ENCODE results near the gene TBP.
"Not testable (repeated sequence)": the region's sequence is repeated elsewhere in the genome, so short reads cannot be mapped to it uniquely, and the experiment has no call there.

Gene TBP

GRCh38 chr6:170536671-170537070, 17.5 kb upstream of the TBP start:
- no peak for DNase-seq

- no peak for DNase-seq
Measured at GRCh38 chr6:170537329-170537728, 16.8 kb upstream of the TBP start.

DNA sequence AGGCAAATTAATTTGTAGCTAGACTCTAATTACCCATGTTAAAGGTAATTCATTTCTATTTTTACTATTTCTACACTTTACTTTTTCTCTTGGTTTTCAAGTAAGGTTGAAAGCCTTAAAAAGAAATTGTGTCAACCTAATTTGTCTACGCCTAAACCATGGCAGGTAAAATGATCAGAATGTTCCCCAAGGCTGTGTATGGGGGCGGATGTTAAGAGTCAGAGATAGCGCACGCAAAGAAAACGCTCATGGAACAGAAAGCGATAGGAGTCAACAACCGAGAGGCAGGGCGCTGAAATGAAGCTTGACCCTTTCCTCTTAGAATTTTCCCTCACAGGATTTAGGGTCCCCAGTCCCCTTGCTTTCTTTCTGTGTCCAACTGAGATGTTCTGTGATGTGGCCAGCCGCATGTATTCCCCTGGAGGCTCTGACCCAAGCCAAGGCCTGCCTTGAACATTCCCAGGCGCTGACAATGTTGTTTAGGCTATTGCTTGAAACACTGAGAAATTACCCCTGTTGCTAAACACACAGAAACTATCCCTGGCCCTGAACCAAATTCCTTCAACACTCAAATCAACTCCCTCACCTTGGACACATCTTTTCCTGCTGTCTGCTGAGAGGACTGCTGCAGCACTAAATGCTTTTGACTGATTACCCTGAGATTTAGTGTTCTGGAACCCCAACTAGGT, 12.0 kb upstream of the TBP start:
- DNase-seq = no peak

DNA sequence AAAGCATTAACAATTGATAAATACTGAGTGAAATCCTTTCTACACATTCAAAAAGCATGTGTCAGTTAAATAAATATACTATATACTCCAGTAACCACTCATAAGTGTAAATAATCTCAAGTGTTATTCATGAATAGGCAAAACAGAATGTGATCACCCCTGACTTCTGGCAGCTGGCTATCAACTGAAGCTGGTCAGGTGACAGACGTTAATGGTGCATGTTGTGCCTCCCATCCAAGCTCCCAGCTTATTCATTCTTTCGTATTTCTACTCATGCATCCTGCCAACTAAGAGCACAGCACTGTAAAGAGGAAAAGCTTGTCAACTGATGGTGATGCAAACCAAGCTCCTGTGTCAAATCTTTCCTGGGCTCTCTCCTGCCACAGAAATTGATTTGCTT, 8.8 kb upstream of the TBP start:
- no peak for DNase-seq

- DNase-seq = peak; percentile 96
Measured at GRCh38 chr6:170552765-170553533, 1.2 kb upstream of the TBP start, which contains the start of gene PSMB1. Gene PSMB1 (minus strand): TSS chr6:170553307. CDS start chr6:170553242, 65 bp downstream.

- DNase-seq = no peak
Measured at GRCh38 chr6:170553534-170554012, 596 bp upstream of the TBP start.

DNA sequence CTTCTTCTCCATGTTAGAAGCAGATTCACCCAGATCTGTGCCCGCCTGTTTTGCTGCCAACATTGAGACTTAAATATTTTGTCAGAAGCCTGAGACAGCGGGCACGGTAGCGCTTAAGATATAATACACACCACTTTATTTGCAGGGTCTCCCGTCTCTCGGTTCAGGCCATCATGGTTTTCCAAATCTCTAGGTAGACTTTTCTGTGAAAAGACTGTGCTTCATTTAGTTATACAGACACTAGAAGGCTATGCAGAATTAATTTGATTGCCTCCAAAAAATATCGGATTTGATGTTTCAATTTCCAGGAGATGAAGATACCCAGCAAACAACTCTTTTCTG, 598 bp downstream of the TBP start:
- DNase-seq = peak; percentile 1

- no peak for DNase-seq
Measured at GRCh38 chr6:170555305-170555704, 1.1 kb downstream of the TBP start.

DNA sequence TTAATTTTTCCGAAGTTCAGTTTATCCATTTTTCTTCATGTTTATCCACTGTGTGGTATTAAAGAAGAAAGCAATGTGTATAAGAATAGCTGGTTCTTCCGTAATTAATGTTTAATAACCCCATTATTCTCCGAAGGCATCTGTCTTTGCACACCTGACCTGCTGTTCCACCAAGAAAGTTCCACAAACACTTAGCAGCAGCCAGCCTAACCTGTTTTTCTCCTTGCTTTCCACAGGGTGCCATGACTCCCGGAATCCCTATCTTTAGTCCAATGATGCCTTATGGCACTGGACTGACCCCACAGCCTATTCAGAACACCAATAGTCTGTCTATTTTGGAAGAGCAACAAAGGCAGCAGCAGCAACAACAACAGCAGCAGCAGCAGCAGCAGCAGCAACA, 7.4 kb downstream of the TBP start:
- DNase-seq = no peak

DNA sequence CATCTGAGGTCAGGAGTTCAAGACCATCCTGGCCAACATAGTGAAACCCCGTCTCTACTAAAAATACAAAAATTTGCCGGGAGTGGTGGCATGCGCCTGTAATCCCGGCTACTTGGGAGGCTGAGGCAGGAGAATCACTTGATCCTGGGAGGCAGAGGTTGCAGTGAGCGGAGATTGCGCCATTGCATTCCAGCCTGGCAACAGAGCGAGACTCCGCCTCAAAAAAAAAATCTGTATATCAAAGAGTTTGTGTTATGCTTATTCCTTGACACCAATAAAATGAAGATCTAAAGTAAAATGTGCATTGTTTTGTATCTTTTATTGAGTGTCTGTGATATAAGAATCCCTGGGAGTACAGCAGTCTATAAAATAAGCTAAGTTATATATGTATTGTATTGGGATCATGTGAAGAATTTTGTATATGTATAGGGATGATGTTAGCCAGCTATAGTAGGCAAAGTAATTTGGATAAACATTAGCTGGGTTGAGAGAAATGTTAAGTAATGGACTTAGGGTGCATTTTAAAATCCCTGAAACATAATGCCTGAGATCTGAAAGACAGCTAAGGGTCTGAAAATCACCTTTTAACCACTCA, 10.9 kb downstream of the TBP start:
- DNase-seq = no peak

DNA sequence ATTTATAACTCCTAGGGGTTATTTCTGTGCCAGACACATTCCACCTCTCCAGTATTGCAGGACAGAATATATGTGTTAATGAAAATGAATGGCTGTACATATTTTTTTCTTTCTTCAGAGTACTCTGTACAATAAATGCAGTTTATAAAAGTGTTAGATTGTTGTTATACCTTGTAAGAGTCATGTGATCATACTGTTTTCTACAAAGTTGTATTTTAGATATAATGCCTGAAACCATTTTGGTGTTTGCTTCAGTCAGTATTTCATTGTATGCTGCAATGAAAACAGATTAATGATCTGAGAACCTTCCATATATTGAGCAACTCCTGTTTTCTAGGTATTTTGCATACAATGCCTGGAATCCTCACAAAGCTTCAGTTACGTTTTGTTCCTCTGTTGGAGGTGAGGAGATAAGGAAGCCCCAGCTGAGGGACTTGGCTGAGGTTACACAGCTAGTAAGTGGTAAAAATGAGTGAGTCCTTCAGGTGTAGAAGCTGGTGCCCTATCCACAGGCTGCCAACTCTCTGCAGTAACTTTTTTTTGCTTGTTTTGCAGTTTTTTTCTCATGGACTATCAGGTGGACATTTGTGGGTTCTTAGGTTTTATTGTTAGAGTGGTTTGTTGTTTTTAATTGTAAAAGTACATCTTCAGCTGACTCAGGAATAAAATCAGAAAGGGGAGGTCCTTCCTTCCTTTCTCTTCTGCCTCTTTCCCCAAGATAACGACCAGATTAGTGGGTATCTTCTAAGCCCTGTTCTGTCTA, 18.7 kb downstream of the TBP start:
- no peak for DNase-seq

DNA sequence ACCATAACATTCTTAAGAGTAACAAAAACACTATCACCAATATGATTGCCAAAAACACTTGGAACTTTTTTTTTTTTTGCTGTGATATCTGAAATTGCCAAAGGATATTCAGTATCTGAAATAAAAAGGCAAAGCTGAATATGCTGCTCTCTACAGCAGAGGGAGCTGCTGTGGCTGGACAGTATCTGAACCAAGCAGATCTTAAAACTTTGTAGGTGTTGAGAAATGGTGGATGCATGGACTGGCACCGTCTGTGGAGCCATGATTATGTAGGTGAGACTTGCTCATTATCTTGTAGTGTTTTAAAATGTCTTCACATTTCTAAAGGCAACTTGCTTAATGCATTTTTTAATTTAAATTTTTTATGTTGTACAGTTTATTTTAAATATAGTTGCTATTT, 21.1 kb downstream of the TBP start:
- DNase-seq = no peak

- DNase-seq = no peak
Measured at GRCh38 chr6:170578909-170579308, 24.7 kb downstream of the TBP start.

GRCh38 chr6:170583756-170584180, 29.6 kb downstream of the TBP start:
- no peak for DNase-seq

- peak; percentile 92 for DNase-seq
Measured at GRCh38 chr6:170584181-170584953, 30.2 kb downstream of the TBP start, which contains the start of gene PDCD2. Gene PDCD2 (minus strand): TSS chr6:170584637. CDS start chr6:170584581, 56 bp downstream.

DNA sequence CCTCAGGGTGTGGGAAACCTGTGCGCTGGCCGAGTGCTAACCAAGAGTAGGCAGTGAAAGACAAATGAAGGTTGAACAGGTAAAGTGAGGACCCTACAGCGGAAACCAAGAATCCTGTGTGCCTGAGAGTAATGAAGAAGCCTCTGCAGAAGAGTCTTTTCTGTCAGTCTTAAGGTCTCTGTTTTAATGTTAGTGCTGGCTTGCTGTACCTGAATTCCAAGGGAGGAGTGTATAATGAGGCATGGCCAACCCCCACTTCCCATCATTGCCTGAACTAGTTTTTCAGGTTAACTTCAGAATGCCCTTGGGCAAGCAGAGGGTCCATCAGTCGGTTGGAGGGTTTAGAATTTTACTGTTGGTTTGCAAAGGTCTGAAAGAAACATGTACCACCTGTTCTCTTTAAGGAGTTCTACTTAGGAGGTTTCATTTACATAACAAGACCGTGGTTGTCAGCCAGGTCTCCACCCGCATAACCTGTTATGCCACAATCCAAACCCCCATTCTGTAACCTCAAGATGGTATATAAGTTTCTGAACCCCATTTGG, 30.9 kb downstream of the TBP start:
- no peak for DNase-seq

- no peak for DNase-seq
Measured at GRCh38 chr6:170590725-170591124, 36.6 kb downstream of the TBP start.

GRCh38 chr6:170596426-170596825, 42.3 kb downstream of the TBP start:
- DNase-seq = no peak

GRCh38 chr6:170597278-170597677, 43.1 kb downstream of the TBP start:
- DNase-seq = no peak

DNA sequence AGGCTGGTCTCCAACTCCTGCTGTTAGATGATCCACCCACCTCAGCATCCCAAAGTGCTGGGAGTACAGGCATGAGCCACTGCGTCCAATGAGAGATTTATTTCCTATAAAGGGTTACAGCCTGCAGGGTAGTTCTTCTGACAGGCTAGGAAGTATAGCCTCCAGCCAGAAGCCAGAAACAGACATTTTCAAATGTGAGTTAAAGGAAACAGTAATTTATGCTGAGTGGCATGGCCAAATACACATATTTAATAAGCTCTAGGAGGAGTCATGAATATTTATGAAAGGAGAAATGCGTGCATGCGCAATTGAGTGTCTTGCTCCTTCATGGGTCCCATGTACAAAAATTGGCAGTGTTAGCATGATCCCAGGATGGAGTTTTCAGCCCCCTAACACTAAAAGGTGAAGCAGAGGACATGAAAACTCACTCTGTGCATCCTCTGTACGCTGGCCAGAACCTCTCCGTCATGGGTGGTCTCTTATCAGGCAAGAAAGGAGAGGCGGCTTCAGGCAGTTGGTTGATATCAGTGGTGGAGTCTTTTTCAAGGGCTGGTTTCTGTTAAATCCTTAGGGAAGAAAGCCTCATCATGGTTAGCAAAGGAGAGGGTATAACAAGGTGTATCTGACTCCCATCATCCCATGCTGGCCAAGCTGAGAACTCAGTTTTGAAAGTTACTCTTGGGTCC, 51.5 kb downstream of the TBP start:
- no peak for DNase-seq

GRCh38 chr6:170609225-170609624, 55.1 kb downstream of the TBP start:
- DNase-seq = not testable (repeated sequence)
